Coronary artery (tissue), 2 donors: Measurements from ENCODE around the gene SMAGP.
"Not testable (repeated sequence)": the region's sequence is repeated elsewhere in the genome, so short reads cannot be mapped to it uniquely, and the experiment has no call there.

Source experiments
- DNase-seq: peaks from one replicate; pipeline ENCODE4 v3.0.0-alpha.2; 2017; ENCODE audit warnings: low spot score
- H3K27ac ChIP-seq, 2 donors: fragments of 200-600 bp; sonication (generic); one replicate each; pipeline ENCODE4 v1.5.1; 2016 to 2019
- H3K4me3 ChIP-seq: fragments of 200-600 bp; sonication (generic); 2 replicates; pipeline ENCODE4 v1.5.1; 2016; ENCODE audit warnings: mild to moderate bottlenecking, moderate library complexity
- TF ChIP-seq, protein P1 (sequence below): fragments of 200-600 bp; sonication (generic); IDR thresholded peaks from one replicate; pipeline ENCODE4 v1.5.1; 2019; ENCODE audit warnings: antibody characterized with exemption

Gene SMAGP

DNA sequence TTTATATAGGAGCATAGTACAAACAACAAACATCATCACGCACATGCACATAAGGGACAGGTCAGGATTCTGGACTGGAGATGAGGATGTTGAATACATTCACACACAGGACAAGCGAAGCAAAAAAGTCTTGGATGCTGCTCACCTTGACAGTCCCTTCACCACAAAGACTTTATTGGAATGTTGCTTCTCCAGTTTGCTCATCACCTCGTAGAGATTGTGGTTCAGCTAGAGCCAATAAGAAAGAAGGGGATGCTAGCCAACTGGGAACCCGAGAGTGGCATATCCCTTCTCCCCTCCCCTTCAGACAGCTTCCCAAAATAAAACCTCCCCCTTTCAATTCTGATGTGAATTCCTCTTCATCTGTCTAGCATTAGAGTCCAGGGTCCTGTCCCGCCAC is 25.4 kb upstream of the SMAGP start:
- DNase-seq: no peak
- H3K27ac ChIP-seq: no peak overlapping the region
- no peak overlapping the region for H3K4me3 ChIP-seq
- TF ChIP-seq, protein P1, sequence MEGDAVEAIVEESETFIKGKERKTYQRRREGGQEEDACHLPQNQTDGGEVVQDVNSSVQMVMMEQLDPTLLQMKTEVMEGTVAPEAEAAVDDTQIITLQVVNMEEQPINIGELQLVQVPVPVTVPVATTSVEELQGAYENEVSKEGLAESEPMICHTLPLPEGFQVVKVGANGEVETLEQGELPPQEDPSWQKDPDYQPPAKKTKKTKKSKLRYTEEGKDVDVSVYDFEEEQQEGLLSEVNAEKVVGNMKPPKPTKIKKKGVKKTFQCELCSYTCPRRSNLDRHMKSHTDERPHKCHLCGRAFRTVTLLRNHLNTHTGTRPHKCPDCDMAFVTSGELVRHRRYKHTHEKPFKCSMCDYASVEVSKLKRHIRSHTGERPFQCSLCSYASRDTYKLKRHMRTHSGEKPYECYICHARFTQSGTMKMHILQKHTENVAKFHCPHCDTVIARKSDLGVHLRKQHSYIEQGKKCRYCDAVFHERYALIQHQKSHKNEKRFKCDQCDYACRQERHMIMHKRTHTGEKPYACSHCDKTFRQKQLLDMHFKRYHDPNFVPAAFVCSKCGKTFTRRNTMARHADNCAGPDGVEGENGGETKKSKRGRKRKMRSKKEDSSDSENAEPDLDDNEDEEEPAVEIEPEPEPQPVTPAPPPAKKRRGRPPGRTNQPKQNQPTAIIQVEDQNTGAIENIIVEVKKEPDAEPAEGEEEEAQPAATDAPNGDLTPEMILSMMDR: no peak

DNA sequence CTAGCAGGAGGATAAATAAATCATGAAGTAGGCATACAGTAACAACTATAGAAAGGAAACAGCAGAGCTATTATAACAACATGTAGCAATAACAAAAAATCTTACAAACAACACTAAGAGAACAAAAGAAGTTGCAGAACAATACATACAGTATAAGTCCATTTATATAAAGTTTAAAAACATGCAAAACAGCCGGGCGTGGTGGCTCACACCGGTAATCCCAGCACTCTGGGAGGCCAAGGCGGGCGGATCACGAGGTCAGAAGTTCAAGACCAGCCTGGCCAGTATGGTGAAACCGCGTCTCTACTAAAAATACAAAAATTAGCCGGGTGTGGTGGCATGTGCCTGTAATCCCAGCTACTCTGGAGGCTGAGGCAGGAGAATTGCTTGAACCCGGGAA is 23.9 kb upstream of the SMAGP start:
- not testable (repeated sequence) for H3K27ac ChIP-seq, H3K4me3 ChIP-seq, DNase-seq

DNA sequence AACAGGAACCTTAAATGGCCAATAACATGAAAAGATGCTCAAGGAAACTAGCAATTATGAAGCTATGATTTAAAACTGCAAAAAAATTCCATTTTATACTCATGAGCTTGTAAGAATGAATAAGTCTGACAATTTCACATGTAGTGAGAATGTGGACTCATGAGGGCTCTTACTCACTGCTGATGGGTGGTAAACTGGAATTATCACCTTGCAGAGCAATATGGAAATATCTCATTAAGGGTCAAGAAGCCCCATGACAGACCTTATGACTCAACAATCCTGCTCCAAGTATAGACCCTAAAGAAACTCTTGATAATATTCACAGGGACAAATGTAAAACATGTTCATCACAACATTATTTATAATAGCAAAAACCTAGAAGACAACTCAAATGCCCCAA is 23.5 kb upstream of the SMAGP start:
- H3K4me3 ChIP-seq: no peak overlapping the region
- no peak overlapping the region for H3K27ac ChIP-seq
- no peak for DNase-seq
- TF ChIP-seq, protein P1: no peak

DNA sequence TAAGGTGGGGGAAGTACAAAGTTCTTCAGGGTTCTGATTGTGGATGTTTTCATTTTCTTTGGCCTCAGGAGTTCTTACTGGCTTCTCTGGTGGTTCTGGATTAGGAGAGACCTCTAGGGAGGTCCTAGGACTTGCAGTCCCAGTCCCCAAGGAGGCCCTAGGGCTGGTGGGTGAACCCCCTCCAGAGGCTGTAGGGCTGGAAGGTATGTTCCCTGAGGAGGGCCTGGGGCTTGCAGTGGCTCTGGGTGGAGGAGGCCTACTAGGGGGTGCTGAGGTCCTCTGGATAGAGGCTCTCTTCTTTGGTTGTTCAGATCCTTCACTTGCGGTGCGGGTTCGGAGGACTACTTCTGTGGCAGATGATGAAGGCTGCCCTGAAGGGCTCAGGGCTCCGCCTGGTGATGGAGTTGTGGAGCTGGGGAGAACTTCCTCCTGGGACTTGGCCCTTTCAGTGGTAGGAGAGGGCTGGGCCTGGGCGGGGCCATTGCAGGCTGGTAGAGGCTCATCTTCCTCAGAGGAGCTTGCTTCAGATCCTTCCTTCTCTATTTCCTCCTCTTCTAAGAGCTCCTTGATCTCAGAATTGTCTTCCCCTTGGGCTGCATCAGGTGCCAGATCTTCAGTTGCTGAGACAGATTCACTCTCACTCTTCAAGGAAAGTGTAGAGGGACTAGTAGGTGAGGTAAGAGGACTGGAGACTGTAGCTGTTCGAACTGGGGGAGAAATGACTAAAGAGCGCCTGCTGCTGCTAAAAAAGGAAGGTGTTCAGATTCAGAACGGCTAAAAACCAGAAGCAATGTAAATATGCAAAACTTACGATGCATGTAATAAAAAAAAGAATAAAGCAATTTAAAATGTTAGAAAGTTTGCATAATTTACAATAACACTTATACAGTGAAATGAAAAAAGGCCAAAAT is 21.6 kb upstream of the SMAGP start:
- H3K27ac ChIP-seq, H3K4me3 ChIP-seq, DNase-seq: not testable (repeated sequence)

DNA sequence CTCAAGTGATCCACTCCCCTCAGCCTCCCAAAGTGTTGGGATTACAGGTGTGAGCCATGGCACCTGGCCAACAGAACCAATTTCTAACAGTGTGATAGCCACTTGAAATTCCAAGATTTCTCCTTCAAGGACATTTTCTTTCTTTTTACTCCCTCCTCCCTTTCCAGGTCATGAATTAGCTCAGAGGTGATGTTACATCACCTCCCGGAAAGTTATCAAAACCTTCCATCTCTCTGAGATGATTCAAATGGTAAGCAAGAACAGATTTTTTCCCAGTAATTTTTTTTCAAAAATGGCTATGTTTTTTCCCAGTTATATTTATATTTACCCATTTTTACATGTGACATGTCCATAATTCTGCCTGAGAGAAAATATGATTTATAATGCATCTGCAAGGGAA is 15.6 kb upstream of the SMAGP start:
- TF ChIP-seq, protein P1: no peak

DNA sequence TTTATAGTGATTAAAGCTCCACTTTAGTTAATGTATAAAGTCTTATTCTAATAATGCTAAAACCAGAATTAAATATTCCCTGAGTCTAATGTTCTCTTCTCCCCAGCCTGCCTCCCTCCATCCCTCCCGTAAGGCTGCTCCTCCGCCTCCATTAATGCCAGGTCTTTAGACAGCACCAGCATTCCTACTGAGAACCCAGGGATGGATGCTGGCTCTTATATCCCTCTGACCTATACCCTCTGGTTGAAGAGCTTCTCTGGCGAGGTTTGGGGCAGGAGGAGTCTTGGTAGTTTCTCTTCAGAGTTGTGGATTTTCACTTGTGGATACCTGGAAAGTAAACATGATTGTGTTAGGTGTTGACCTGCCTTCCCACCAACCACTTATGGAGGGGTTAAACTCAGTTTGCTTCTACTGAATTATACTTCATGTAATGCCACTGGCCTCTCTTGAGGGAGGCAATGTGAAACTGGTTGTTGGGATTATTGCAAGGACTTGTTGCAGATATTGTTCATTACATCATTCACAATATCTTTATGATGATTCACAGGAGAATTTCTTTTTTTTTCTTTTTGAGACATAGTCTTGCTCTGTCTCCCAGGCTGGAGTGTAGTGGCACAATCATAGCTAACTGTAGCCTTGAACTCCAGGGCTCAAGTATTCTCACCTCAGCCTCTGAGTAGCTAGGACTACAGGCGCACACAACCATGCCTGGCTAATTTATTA is 11.1 kb upstream of the SMAGP start:
- TF ChIP-seq, protein P1: no peak
- Histone ChIP-seq H3K27ac (no peak overlapping the region), H3K4me3 (no peak overlapping the region)
- DNase-seq: no peak

More for the DNA sequence above, 15.6 kb upstream of the SMAGP start:
- no peak for DNase-seq
- H3K27ac ChIP-seq: no peak overlapping the region
- H3K4me3 ChIP-seq: no peak overlapping the region

DNA sequence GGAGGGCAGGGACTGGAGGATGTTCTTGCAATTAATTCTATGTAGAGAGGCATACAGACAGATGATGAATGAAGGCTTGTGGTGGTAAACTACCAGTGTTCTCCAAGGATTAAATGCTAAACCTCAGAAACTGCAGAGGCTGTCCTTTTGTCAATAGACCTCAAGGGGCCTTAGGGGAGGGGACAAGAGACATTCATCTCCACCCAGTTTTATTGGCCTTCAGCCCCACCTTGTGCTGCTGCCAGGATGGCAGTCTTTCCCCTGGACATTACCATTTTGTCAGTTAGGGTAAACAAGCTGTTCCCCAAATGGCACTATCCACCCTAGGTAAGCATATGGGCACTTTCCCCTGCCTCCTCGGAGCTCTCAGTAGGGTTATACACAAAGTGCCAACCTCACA is 4.9 kb upstream of the SMAGP start:
- no peak overlapping the region for H3K27ac ChIP-seq
- no peak for DNase-seq

DNA sequence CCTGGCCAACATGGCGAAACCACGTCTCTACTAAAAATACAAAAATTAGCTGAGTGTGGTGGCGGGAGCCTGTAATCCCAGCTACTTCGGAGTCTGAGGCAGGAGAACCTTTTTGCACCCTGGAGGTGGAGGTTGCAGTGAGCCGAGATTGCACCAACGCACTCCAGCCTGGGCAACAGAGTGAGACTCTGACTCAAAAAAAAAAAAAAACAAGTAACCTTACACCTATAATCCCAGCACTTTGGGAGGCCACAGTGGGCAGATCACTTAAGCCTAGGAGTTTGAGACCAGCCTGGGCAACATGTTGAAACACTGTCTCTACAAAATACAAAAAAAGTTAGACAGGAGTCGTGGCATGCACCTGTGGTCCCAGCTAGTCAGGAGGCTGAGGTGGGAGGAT is 2.6 kb upstream of the SMAGP start:
- not testable (repeated sequence) for H3K4me3 ChIP-seq, DNase-seq, H3K27ac ChIP-seq

More for the DNA sequence above, 4.9 kb upstream of the SMAGP start:
- no peak overlapping the region for H3K4me3 ChIP-seq
- TF ChIP-seq, protein P1: no peak
